Activated naive CD4-positive, alpha-beta T cell treated with anti-CD3 and anti-CD28 coated beads, Interleukin-2, amount 10 ng/mL, durations not matched to agents 7 days and 5 days (primary cell): ENCODE results near the gene PHYKPL.
A peak's percentile ranks its signal among the peaks of the same experiment; 100 is the strongest.
"Not testable (repeated sequence)": the region's sequence is repeated elsewhere in the genome, so short reads cannot be mapped to it uniquely, and the experiment has no call there.

Source experiments
- CTCF ChIA-PET: fragments of 350-600 bp; sonication (Branson Sonifier 250); formaldehyde crosslinking; loops from one replicate; lab custom pipeline; 2021; ENCODE audit warnings: antibody characterized with exemption; lab: Charles Lee
- DNase-seq: peaks from one replicate; pipeline ENCODE4 v3.0.0-alpha.2; 2020
- H3K27ac Mint-ChIP-seq: one replicate; pipeline ENCODE4 v1.8.0; 2021; ENCODE audit warnings: mild to moderate bottlenecking, moderate library complexity, mixed read lengths
- H3K27me3 Mint-ChIP-seq: one replicate; pipeline ENCODE4 v1.8.0; 2021; ENCODE audit warnings: mild to moderate bottlenecking, mixed read lengths
- H3K36me3 Mint-ChIP-seq: one replicate; pipeline ENCODE4 v1.8.0; 2021; ENCODE audit warnings: mixed read lengths
- H3K4me1 Mint-ChIP-seq: one replicate; pipeline ENCODE4 v1.8.0; 2021; ENCODE audit warnings: mixed read lengths
- H3K4me3 Mint-ChIP-seq: one replicate; pipeline ENCODE4 v1.8.0; 2021; ENCODE audit warnings: mild to moderate bottlenecking, moderate library complexity, mixed read lengths
- H3K9me3 Mint-ChIP-seq: one replicate; pipeline ENCODE4 v1.8.0; 2021; ENCODE audit warnings: mixed read lengths

Gene PHYKPL

DNA sequence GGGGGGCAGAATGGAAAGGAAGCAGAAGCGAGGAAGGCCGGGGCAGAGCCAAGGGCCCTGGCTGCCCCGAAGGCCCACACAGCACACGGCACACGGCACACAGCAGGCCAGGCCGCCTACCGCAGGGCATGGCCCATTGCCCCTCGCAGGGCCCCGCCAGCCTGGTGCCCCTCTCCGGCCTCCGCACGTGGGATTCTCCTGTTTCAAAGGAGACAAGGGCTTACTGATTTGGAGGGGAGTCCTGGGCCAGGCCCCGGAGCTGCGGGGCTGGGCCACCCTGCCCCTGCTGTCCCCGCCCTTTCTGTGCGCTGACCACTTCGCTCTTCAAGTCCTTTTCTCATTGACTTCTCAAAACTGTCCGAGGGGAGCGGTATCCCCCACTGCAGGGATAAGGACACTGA, 7.7 kb upstream of the PHYKPL start:
- Mint-ChIP-seq H3K9me3 (no peaks in the 10 kb centered on the region), H3K4me1 (peaks cover 72% of the 10 kb centered on the region), H3K36me3 (no peaks in the 10 kb centered on the region), H3K4me3 (peak overlapping the region; percentile 80), H3K27me3 (no peaks in the 10 kb centered on the region), H3K27ac (peak overlapping the region; percentile 96)
- CTCF ChIA-PET = no interaction called here
- no peak for DNase-seq

DNA sequence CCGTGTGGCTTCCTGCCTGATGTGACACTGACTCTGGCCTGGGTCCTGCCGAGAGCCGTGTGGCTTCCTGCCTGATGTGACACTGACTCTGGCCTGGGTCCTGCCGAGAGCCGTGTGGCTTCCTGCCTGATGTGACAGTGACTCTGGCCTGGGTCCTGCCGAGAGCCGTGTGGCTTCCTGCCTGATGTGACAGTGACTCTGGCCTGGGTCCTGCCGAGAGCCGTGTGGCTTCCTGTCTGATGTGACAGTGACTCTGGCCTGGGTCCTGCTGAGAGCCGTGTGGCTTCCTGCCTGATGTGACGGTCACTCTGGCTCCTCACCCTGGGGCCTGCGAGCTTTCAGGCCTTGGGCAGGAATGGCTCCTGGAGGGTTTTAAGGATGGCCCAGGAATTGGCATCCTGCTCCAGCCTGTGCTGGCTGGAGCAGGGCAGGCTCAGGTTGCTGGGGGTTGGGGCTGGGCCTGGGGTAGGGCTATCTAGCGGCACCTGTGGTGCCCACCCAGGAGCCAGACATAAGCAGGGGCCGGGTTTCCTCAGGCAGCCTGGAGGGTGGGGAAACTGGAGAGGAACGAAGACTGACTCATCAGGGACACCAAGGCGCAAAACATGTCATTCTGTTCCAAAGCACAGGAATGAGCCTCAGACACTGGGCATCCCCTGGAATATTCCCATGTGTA, 7.2 kb upstream of the PHYKPL start:
- H3K9me3 Mint-ChIP-seq, CTCF ChIA-PET, H3K36me3 Mint-ChIP-seq, H3K27me3 Mint-ChIP-seq: not testable (repeated sequence)
- H3K4me1 Mint-ChIP-seq = peaks cover 78% of the 10 kb centered on the region
- peak; percentile 48 for DNase-seq
- H3K4me3 Mint-ChIP-seq = peak overlapping the region; percentile 59
- peak overlapping the region; percentile 91 for H3K27ac Mint-ChIP-seq

- peak overlapping the region; percentile 46 for H3K4me3 Mint-ChIP-seq
- H3K36me3 Mint-ChIP-seq = no peaks in the 10 kb centered on the region
- H3K27me3 Mint-ChIP-seq = no peaks in the 10 kb centered on the region
- peak; percentile 50 for DNase-seq
- H3K9me3 Mint-ChIP-seq = no peaks in the 10 kb centered on the region
- CTCF ChIA-PET = interaction anchor here (1.0 kb wide), 1 partner anchor 9 kb away, joined by 3 read pairs; no protein-coding TSS in a partner anchor
- H3K4me1 Mint-ChIP-seq = peaks cover 86% of the 10 kb centered on the region
- H3K27ac Mint-ChIP-seq = peak overlapping the region; percentile 97
Observed at GRCh38 chr5:178238711-178239592, 6.3 kb upstream of the PHYKPL start.

GRCh38 chr5:178238313-178238635, 5.7 kb upstream of the PHYKPL start:
- Mint-ChIP-seq H3K27me3 (no peaks in the 10 kb centered on the region), H3K27ac (peak overlapping the region; percentile 97), H3K4me3 (no peak overlapping the region), H3K9me3 (no peaks in the 10 kb centered on the region), H3K4me1 (peaks cover 84% of the 10 kb centered on the region), H3K36me3 (no peaks in the 10 kb centered on the region)
- CTCF ChIA-PET = interaction anchor here (1.0 kb wide), 2 partner anchors 10 to 14 kb away, joined by 3 read pairs; no protein-coding TSS in a partner anchor
- DNase-seq = no peak

DNA sequence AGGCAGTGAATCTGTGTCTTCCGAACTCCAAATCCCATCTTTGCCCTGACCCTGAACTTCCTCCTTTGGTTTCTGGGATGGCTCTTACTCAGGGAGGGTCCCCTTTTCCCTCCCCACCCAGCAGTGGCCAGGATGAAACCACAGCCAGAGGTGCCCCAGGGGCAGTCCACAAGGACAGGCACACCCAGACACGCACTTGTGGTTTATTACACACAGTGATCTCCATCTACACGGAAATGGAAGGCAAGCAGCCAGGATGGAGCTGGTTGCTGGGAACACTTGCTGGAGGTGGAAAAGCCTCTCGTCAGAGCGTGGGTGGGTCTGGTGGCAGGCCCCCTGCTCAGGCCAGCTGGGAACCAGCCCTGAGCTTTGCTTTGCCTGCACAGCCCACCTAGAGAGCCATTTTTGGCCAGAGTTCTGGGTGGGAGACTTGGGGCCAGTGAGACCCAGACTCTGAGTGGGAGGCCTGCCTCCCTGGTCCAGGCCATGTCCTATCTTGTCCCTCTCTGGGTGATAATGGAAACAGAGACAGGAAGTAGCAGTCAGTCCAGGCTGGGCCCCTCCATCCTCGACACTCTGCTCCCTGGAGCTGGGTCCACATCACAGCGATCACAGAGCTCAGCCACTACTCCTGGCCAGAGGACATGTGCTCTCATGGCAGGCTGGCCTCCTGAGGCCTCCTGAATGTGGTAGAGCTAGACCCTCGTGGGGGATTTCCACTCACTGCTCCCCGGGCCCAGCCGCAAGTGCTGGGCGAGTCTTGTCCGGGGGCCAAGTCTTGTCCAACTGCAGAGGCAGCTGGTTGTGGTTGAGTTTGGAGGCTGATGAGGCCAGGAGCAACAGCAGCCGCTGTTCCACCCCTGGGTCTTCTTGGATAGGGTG, 5.1 kb upstream of the PHYKPL start:
- no peaks in the 10 kb centered on the region for H3K27me3 Mint-ChIP-seq
- no peaks in the 10 kb centered on the region for H3K9me3 Mint-ChIP-seq
- H3K4me3 Mint-ChIP-seq = no peak overlapping the region
- no peaks in the 10 kb centered on the region for H3K36me3 Mint-ChIP-seq
- H3K4me1 Mint-ChIP-seq = peaks cover 87% of the 10 kb centered on the region
- no peak for DNase-seq
- H3K27ac Mint-ChIP-seq = peak overlapping the region; percentile 97
- CTCF ChIA-PET = interaction anchor here (1.0 kb wide), 1 partner anchor 14 kb away, joined by 3 read pairs; no protein-coding TSS in a partner anchor

- DNase-seq = no peak
- Mint-ChIP-seq H3K36me3 (peaks cover 4% of the 10 kb centered on the region), H3K4me1 (peaks cover 82% of the 10 kb centered on the region), H3K4me3 (no peak overlapping the region), H3K27me3 (no peaks in the 10 kb centered on the region), H3K9me3 (no peaks in the 10 kb centered on the region), H3K27ac (peak overlapping the region; percentile 73)
- CTCF ChIA-PET = interaction anchor here (1.5 kb wide), 1 partner anchor 30 kb away, joined by 4 read pairs; no protein-coding TSS in a partner anchor
Observed at GRCh38 chr5:178236679-178237078, 4.1 kb upstream of the PHYKPL start.

- no peak overlapping the region for H3K27ac Mint-ChIP-seq
- H3K36me3 Mint-ChIP-seq = peaks cover 9% of the 10 kb centered on the region
- no peaks in the 10 kb centered on the region for H3K27me3 Mint-ChIP-seq
- H3K9me3 Mint-ChIP-seq = no peaks in the 10 kb centered on the region
- CTCF ChIA-PET = interaction anchor here (0.6 to 1.7 kb wide), 3 partner anchors 30 to 505 kb away, joined by 3 to 4 read pairs (median 4); no protein-coding TSS in a partner anchor
- peaks cover 82% of the 10 kb centered on the region for H3K4me1 Mint-ChIP-seq
- no peak overlapping the region for H3K4me3 Mint-ChIP-seq
- no peak for DNase-seq
Observed at GRCh38 chr5:178236126-178236525, 3.5 kb upstream of the PHYKPL start.

DNA sequence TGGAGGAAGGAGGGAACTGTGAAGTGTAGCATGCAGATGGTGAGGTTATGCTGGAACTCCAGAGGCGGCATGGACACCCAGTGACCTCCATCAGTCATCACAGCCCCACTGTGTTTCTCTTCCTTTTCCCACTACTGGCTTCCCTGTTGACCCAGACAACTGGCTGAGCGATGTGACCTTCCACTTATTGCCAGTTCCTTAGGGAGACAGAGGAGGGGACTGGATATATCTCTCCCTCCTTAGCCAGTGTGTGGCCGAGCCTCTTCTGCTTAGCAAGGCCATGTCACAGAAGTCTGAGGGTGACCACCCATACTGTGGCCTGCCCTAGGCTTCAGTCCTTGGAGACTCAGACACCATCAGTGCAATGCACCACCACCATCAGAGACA, 3.0 kb upstream of the PHYKPL start:
- CTCF ChIA-PET = interaction anchor here (0.6 to 1.7 kb wide), 7 partner anchors 20 to 506 kb away, joined by 3 to 11 read pairs (median 3); no protein-coding TSS in a partner anchor
- no peak for DNase-seq
- Mint-ChIP-seq H3K9me3 (no peaks in the 10 kb centered on the region), H3K36me3 (peaks cover 15% of the 10 kb centered on the region), H3K27me3 (no peaks in the 10 kb centered on the region), H3K27ac (peak overlapping the region; percentile 70), H3K4me1 (peaks cover 82% of the 10 kb centered on the region), H3K4me3 (no peak overlapping the region)

- Mint-ChIP-seq H3K4me3 (no peak overlapping the region), H3K27me3 (no peaks in the 10 kb centered on the region), H3K4me1 (peaks cover 84% of the 10 kb centered on the region), H3K36me3 (peaks cover 20% of the 10 kb centered on the region), H3K9me3 (no peaks in the 10 kb centered on the region), H3K27ac (peak overlapping the region; percentile 62)
- peak; percentile 88 for DNase-seq
- CTCF ChIA-PET = interaction anchor here (0.6 to 1.7 kb wide), 11 partner anchors 9 to 337 kb away, joined by 3 to 11 read pairs (median 3); no protein-coding TSS in a partner anchor
Observed at GRCh38 chr5:178234750-178235587, 2.4 kb upstream of the PHYKPL start.

- peak overlapping the region; percentile 3 for H3K4me3 Mint-ChIP-seq
- peaks cover 86% of the 10 kb centered on the region for H3K4me1 Mint-ChIP-seq
- DNase-seq = no peak
- H3K36me3 Mint-ChIP-seq = peaks cover 26% of the 10 kb centered on the region
- no peaks in the 10 kb centered on the region for H3K27me3 Mint-ChIP-seq
- CTCF ChIA-PET = interaction anchor here (0.6 to 1.7 kb wide), 12 partner anchors 10 to 337 kb away, joined by 3 to 11 read pairs (median 4); no protein-coding TSS in a partner anchor
- H3K9me3 Mint-ChIP-seq = no peaks in the 10 kb centered on the region
- H3K27ac Mint-ChIP-seq = peak overlapping the region; percentile 62
Observed at GRCh38 chr5:178234121-178234749, 1.6 kb upstream of the PHYKPL start.

GRCh38 chr5:178232920-178233429, 373 bp upstream of the PHYKPL start:
- Mint-ChIP-seq H3K27ac (peak overlapping the region; percentile 87), H3K9me3 (no peaks in the 10 kb centered on the region), H3K27me3 (no peaks in the 10 kb centered on the region), H3K4me1 (peaks cover 84% of the 10 kb centered on the region), H3K4me3 (peak overlapping the region; percentile 85), H3K36me3 (peaks cover 36% of the 10 kb centered on the region)
- no peak for DNase-seq
- CTCF ChIA-PET = no interaction called here

DNA sequence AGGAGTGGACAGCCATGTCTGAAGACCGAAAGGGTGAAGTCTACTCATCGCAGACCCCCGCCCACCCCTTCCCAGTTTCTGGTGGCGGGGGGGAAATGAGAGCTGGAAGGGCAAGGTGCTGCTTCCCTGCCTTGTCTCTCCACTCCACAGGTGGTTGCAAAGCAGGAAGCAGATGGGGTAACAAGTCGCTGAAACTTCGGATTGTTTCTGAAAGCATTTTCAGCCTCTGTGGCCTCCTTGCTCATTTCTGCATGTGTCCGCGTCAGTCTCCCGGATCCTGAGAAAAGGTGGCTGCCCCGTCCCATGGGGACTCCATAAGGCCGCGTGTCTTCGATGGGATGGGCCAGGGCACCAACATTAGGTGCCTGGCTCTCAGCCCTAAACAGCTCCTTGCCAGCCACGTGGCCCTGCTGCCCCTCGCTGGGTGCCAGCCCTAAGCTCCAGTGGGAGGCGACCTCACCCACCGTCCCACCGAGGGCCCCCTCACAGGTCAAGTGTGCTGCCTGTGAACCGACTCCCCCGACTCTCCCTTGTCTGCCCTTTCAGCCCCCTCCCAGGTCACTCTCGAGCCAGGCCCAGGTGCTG, 971 bp downstream of the PHYKPL start:
- Mint-ChIP-seq H3K36me3 (peaks cover 50% of the 10 kb centered on the region), H3K4me3 (peak overlapping the region; percentile 85), H3K27me3 (no peaks in the 10 kb centered on the region), H3K4me1 (peaks cover 79% of the 10 kb centered on the region), H3K27ac (peak overlapping the region; percentile 83), H3K9me3 (no peaks in the 10 kb centered on the region)
- CTCF ChIA-PET = interaction anchor here (1.1 kb wide), 1 partner anchor 18 kb away, joined by 3 read pairs; no protein-coding TSS in a partner anchor
- no peak for DNase-seq
